ENCODE measurements around the gene PTPN6.

DNA sequence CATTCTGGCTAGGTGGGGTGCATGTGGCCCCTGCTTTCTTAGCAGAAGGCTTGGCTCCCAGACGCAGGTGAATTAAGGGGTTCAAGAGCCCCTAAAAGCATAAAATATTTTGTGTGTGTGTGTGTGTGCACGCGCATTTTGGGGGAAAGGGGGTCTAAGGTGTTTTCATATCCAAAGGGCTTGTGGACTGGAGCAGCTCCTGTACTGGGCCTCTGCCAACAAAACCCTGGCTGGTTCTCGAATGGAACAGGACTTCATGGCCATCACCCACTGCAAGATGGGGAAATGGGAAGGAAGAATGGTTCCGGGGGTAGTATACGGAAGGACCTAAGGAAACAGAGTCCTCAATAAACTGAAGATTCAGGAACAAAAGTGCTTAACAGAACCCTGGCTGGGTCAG lies 27.3 kb upstream of the PTPN6 start:
- TF ChIP-seq, protein P1, sequence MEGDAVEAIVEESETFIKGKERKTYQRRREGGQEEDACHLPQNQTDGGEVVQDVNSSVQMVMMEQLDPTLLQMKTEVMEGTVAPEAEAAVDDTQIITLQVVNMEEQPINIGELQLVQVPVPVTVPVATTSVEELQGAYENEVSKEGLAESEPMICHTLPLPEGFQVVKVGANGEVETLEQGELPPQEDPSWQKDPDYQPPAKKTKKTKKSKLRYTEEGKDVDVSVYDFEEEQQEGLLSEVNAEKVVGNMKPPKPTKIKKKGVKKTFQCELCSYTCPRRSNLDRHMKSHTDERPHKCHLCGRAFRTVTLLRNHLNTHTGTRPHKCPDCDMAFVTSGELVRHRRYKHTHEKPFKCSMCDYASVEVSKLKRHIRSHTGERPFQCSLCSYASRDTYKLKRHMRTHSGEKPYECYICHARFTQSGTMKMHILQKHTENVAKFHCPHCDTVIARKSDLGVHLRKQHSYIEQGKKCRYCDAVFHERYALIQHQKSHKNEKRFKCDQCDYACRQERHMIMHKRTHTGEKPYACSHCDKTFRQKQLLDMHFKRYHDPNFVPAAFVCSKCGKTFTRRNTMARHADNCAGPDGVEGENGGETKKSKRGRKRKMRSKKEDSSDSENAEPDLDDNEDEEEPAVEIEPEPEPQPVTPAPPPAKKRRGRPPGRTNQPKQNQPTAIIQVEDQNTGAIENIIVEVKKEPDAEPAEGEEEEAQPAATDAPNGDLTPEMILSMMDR (IDR thresholded peaks at IDR 0.05): no peak
- TF ChIP-seq POLR2A (IDR thresholded peaks at IDR 0.05): no peak
- no peak for TF ChIP-seq POLR2AphosphoS5 (IDR thresholded peaks at IDR 0.05)
- TF ChIP-seq EP300 (IDR thresholded peaks at IDR 0.05): no peak

All from suprapubic skin (tissue), 4 donors.